Keratinocyte (primary cell): ENCODE data around the gene RHOF.

Source experiments
- EZH2 ChIP-seq: IDR thresholded peaks from one replicate; pipeline ENCODE4 v1.6.1; 2012; ENCODE audit warnings: inconsistent platforms, mild to moderate bottlenecking, low read length, moderate library complexity
- TF ChIP-seq, protein P1 (sequence below), 3 experiments: IDR thresholded peaks in 1 of 3; conservative IDR thresholded peaks in 1 of 3; optimal IDR thresholded peaks in 1 of 3; 2 replicates in 2 of 3; 3 replicates in 1 of 3; pipeline versions ENCODE3 to v1.5.1; 2011; ENCODE audit warnings: low read length in 3 of 3, mild to moderate bottlenecking in 3 of 3, moderate library complexity in 2 of 3, control low read depth in 1 of 3, inconsistent platforms in 1 of 3; ENCODE audit not compliant: insufficient read depth in 2 of 3; ENCODE audit errors: extremely low read depth in 1 of 3

DNA sequence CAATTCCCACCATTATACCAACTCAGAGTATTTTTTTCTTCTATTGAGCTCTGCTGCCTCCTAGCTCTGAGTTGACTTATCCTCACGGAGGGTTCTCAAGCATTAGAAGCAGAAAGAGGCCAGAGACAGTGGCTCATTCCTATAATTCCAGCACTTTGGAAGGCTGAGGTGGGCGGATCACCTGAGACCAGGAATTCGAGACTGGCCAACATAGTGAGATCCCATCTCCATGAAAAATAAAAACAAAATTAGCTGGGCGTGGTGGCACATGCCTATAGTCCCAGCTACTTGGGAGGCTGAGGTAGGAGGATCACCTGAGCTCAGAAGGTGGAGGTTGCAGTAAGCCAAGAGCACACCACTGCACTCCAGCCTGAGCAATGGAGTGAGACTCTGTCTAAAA is 44.2 kb upstream of the RHOF start:
- TF ChIP-seq, protein P1, sequence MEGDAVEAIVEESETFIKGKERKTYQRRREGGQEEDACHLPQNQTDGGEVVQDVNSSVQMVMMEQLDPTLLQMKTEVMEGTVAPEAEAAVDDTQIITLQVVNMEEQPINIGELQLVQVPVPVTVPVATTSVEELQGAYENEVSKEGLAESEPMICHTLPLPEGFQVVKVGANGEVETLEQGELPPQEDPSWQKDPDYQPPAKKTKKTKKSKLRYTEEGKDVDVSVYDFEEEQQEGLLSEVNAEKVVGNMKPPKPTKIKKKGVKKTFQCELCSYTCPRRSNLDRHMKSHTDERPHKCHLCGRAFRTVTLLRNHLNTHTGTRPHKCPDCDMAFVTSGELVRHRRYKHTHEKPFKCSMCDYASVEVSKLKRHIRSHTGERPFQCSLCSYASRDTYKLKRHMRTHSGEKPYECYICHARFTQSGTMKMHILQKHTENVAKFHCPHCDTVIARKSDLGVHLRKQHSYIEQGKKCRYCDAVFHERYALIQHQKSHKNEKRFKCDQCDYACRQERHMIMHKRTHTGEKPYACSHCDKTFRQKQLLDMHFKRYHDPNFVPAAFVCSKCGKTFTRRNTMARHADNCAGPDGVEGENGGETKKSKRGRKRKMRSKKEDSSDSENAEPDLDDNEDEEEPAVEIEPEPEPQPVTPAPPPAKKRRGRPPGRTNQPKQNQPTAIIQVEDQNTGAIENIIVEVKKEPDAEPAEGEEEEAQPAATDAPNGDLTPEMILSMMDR (optimal IDR thresholded peaks at IDR 0.05 in 1 of 3, IDR thresholded peaks at IDR 0.05 in 1 of 3, conservative IDR thresholded peaks at IDR 0.05 in 1 of 3; ENCODE audit: extremely low read depth in 1 of 3, insufficient read depth in 2 of 3, low read length in 3 of 3) = no peak
- TF ChIP-seq EZH2 = no peak
